NT2/D1 (cell line): ENCODE results near the gene KCNH5.

Source experiments
- SUZ12 ChIP-seq: IDR thresholded peaks from 2 replicates; pipeline ENCODE4 v1.6.1; 2011; ENCODE audit not compliant: insufficient read length, insufficient read depth; ENCODE audit errors: extremely low read depth
- YY1 ChIP-seq: IDR thresholded peaks from 2 replicates; pipeline ENCODE4 v1.6.1; 2011; ENCODE audit not compliant: insufficient read length, insufficient read depth
- ZNF274 ChIP-seq: IDR thresholded peaks from 2 replicates; pipeline ENCODE4 v1.6.1; 2011; ENCODE audit warnings: mild to moderate bottlenecking, low read depth, low read length

- TF ChIP-seq SUZ12 (no peak), ZNF274 (no peak), YY1 (no peak)
These were observed 139.7 kb downstream of the KCNH5 start for GRCh38 chr14:62905566-62905965.
